MM.1S (cell line): ENCODE results near the gene ZFR.

Experiments
- CTCF ChIP-seq: fragments of 300-600 bp; sonication (generic); IDR thresholded peaks from 2 replicates; pipeline ENCODE4 v1.5.1; 2016; ENCODE audit warnings: antibody characterized with exemption, low read length, mixed read lengths
- EZH2 ChIP-seq: fragments of 300-600 bp; sonication (generic); optimal IDR thresholded peaks from 2 replicates; pipeline ENCODE3; 2017; ENCODE audit warnings: low read depth, mild to moderate bottlenecking, antibody characterized with exemption, low read length, mixed read lengths
- EZH2phosphoT487 ChIP-seq: fragments of 300-600 bp; sonication (generic); IDR thresholded peaks from 2 replicates; pipeline ENCODE4 v1.6.1; 2018; ENCODE audit warnings: antibody characterized with exemption, low read length

DNA sequence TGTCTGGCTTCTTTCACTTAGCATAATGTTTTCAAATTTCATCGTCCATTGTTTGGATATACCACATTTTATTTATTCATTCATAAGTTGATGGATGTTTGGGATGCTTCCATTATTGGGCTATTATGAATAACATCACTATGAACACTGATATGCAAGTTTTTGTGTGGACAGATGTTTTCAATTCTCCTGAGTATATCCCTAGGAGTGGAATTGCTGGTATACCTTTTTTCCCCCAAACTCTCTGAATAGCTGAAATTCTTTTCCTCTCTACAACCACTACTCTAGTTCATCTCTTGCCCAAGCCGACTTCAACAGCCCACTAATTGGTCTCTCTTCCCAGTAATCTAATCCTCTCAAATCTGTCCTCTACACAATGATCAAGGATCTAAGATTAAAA lies 4.7 kb upstream of the ZFR start:
- TF ChIP-seq CTCF (no peak), EZH2 (no peak), EZH2phosphoT487 (no peak)
